Measurements from ENCODE around the gene SNED1.

SNED1 gene

DNA sequence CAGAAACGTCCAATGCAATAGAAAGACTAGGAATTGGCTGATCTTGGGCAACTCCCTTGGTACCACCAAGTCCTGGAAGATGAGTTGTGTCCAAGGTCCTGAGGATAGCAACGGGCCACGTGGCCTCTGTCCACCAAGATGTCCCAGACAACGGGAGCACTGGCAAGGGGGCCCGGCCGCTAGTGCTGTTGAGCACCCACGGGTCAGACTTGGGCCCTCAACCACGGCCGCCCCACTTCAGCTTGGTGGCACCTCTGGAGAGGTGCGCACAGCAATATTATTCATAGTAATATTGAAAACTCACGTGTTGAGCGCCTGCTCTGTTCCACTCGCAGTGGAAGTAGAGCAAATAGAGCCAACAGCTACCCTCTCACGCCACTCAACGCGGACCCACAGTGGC is 131.9 kb downstream of the SNED1 start:
- TF ChIP-seq, protein P1, sequence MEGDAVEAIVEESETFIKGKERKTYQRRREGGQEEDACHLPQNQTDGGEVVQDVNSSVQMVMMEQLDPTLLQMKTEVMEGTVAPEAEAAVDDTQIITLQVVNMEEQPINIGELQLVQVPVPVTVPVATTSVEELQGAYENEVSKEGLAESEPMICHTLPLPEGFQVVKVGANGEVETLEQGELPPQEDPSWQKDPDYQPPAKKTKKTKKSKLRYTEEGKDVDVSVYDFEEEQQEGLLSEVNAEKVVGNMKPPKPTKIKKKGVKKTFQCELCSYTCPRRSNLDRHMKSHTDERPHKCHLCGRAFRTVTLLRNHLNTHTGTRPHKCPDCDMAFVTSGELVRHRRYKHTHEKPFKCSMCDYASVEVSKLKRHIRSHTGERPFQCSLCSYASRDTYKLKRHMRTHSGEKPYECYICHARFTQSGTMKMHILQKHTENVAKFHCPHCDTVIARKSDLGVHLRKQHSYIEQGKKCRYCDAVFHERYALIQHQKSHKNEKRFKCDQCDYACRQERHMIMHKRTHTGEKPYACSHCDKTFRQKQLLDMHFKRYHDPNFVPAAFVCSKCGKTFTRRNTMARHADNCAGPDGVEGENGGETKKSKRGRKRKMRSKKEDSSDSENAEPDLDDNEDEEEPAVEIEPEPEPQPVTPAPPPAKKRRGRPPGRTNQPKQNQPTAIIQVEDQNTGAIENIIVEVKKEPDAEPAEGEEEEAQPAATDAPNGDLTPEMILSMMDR (conservative IDR thresholded peaks at IDR 0.05) = no peak
- no peak overlapping the region for H3K27ac ChIP-seq

DNA sequence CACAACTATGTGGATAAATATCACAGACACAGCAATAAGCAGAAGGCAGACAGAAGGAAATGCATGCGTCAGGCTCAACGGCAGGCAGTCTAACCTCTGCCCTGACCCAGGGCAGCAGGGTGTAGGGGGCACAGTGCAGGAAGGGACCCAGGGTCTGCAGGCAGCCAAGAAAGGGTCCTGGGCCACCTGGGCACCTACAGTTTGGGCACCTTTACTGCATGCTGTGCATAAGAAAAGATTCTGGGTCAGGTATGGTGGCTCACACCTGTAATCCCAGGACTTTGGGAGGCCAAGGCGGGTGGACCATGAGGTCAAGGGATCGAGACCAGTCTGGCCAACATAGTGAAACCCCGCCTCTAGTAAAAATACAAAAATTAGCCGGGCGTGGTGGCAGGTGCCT is 133.1 kb downstream of the SNED1 start:
- no peak overlapping the region for H3K27ac ChIP-seq
- TF ChIP-seq, protein P1 (conservative IDR thresholded peaks at IDR 0.05) = no peak

DNA sequence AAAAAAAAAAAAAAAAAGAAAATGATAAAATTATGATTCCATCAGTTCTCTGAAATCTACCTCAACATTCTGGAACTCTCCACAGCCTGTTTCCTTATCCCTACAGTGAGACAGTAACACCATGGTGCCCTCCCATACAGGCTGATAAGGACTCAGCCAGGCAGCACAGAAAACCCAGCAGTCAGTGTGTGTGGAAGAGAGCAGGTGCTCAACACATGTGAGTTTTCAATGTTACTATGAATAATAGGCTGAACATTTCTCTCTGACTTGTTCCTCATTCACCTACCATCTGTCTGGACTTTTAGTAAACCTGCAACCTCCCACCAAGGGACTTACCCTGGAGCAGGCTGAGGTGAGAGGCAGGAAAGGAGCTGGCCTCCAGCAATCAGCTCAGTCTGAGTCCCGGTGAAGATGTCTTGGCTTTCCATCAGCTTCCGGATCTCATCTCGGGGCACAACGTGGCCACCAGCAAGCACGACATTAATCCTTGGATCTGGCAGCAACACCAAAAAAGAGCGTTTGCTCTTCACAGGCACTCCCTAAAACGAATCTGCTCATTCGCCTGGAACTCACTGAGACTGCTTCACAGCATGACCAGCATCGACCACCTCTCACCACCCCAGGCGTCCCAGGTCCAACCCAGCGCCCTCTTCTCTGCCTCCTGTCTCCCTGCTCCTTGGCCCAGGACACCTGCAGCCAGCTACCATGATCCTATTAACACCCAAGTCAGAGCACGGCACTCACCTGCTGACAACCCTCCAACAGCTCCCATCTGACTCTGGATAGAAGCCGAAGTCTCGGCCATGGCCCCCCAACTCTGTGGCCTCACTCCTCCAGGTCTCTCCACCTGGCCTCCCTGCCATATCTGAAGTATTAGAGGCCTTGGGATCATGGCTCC is 134.4 kb downstream of the SNED1 start:
- no peak overlapping the region for H3K27ac ChIP-seq
- TF ChIP-seq, protein P1 (conservative IDR thresholded peaks at IDR 0.05) = no peak

DNA sequence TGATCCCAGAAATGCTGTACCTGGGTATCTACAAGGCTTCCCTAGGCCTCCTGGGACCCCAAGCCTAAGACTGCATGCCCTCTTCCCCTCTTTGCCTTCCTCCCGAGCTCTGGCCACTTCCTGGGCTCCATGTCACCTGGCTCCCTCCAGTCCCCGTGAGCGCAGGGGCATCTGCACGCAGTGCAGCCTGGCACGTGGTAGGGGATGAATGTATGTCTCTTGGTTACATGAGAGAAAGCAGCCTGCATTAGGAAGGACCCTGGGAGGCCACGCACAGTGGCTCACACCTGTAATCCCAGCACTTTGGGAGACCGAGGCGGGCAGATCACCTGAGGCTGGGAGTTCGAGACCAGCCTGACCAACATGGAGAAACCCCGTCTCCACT is 135.0 kb downstream of the SNED1 start:
- TF ChIP-seq, protein P1 (conservative IDR thresholded peaks at IDR 0.05) = no peak
- no peak overlapping the region for H3K27ac ChIP-seq

DNA sequence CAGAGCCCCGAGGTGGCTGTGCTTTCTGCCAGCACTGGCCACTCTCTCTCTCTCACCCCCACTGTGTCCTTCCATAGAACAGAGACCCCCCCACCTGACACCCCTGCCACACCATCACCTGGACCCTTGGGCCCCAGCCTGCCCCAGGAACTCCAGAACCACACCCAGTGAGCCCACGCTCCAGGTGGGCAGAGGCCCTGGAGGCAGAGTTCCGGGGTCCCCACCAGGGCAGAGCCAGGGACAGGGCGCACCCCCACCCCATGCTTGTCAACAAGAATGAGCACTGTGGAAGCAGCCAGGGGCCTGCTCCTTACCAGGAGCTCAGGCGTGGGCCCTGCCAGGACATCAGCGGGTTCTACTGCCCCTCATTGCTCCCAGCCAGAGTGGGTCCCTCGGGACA is 136.3 kb downstream of the SNED1 start:
- TF ChIP-seq, protein P1 (conservative IDR thresholded peaks at IDR 0.05) = no peak
- H3K27ac ChIP-seq = no peak overlapping the region

DNA sequence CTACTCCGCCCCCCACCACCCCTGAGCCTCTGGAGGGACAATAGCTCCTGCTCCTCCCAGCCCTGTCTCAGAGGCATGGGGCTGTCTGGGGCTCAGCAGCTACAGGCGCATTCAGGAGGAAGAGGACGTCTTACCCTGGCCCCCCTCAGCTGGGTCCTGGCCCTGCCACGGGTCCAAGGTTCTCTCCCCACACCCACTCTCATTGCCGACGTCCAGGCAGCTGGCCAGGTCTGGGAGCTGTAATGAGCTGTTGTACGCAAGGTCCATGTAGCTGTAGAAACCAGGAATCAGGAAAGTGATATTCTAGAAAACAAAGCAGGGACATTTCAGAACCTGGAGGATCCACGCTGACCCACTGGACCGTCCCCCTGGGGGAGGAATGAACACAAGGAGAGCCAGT is 137.3 kb downstream of the SNED1 start:
- TF ChIP-seq, protein P1 (conservative IDR thresholded peaks at IDR 0.05) = no peak
- no peak overlapping the region for H3K27ac ChIP-seq

DNA sequence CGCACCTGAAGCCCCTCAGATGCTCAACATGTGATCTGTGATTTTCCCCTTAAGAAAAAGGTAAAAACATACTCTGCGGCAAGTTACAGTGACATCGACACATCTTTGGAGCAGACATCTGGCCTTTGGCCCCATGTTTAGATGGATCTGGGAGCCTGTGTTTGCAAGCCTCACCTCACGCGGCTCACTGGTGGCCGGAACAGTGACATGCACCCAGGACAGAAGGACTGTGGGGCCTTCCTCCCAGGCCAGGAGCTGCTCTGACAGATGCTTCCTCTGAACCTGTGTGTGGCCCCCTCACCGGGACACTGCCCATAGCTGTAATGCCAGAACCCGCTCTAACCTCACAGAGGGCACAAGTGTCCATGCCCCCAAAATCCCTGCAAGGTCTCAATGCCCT is 137.8 kb downstream of the SNED1 start:
- TF ChIP-seq, protein P1 (conservative IDR thresholded peaks at IDR 0.05) = no peak
- H3K27ac ChIP-seq = no peak overlapping the region
